HepG2 (cell line): Measurements from ENCODE around the gene TREML4. TPM values are rescaled to one million over a fixed set of nuclear protein-coding genes. Genes with fewer than 3 reads are reported as not detected.

Experiments used
- ATAC-seq: fragments of 200-7000 bp; cut with Tn5 transposase; 3 replicates; pipeline ENCODE4 v1.9.1; 2020; ENCODE audit warnings: mild to moderate bottlenecking, moderate library complexity
- BruUV-seq: library from RNA; stranded (reverse); fragments of 400-500 nt; replicated peaks from 2 replicates; lab custom pipeline; 2021; lab: Mats Ljungman, UMichigan
- CTCF ChIA-PET: fragments of 300-600 bp; formaldehyde crosslinking; extraction: SDS; loops from one replicate; lab custom pipeline; 2021; ENCODE audit warnings: low total read pairs, inconsistent platforms, low intra/inter-chr PET ratio; lab: Yijun Ruan, JAX
- POLR2A ChIA-PET: fragments of 350-600 bp; sonication (Branson Sonifier 250); formaldehyde crosslinking; loops from one replicate; lab custom pipeline; 2020; ENCODE audit warnings: antibody characterized with exemption, inconsistent platforms; lab: Yijun Ruan, JAX
- DNase-seq: peaks from one replicate; pipeline ENCODE4 v3.0.0-alpha.2; 2015; ENCODE audit warnings: low spot score
- FAIRE-seq: peaks from 3 replicates; lab custom pipeline; 2011; peaks lifted over from hg19 to GRCh38; lab: Jason Lieb, UNC
- H2AFZ ChIP-seq: one replicate; pipeline ENCODE4 v1.6.1; 2011; ENCODE audit warnings: low read length, inconsistent platforms
- H3K27ac ChIP-seq: fragments of 300-600 bp; 3 replicates; pipeline ENCODE4 v1.8.0; 2011; ENCODE audit warnings: mixed run types, mild to moderate bottlenecking, mixed read lengths, low read length, inconsistent platforms; ENCODE audit not compliant: insufficient read depth; ENCODE audit errors: extremely low read length
- H3K27me3 ChIP-seq, 2 experiments: fragments of 200-600 bp in 1 of 2; 2 replicates in 1 of 2; 3 replicates in 1 of 2; pipeline versions ENCODE4 v1.6.0 to v1.8.0; 2011; ENCODE audit warnings: low read length in 2 of 2, mild to moderate bottlenecking in 2 of 2, moderate library complexity in 2 of 2, inconsistent platforms in 1 of 2; ENCODE audit not compliant: insufficient read depth in 2 of 2, control insufficient read depth in 1 of 2
- H3K36me3 ChIP-seq, 2 experiments: fragments of 200-600 bp in 1 of 2; replicated peaks in 1 of 2; 2 replicates in 1 of 2; 3 replicates in 1 of 2; pipeline versions ENCODE4 v1.5.1 to v1.8.0; 2011; ENCODE audit warnings: low read length in 2 of 2, inconsistent platforms in 1 of 2; ENCODE audit not compliant: insufficient read depth in 2 of 2, control insufficient read depth in 1 of 2
- H3K4me1 ChIP-seq: 2 replicates; pipeline ENCODE4 v1.5.1; 2012; ENCODE audit warnings: low read length, inconsistent platforms; ENCODE audit not compliant: insufficient read depth
- H3K4me2 ChIP-seq: 2 replicates; pipeline ENCODE4 v1.6.0; 2011; ENCODE audit warnings: low read depth, low read length, inconsistent platforms
- H3K4me3 ChIP-seq, 3 experiments: fragments of 200-600 bp in 1 of 3; sonication (generic), shearing (Covaris generic) in 1 of 3; replicated peaks in 1 of 3; 2 replicates each; pipeline ENCODE4 v1.5.1; 2011 to 2016; ENCODE audit warnings: low read length in 3 of 3, inconsistent platforms in 2 of 3, low read depth in 2 of 3, mild to moderate bottlenecking in 2 of 3, control low read depth in 1 of 3, mixed read lengths in 1 of 3; ENCODE audit not compliant: insufficient read depth in 1 of 3
- H3K79me2 ChIP-seq: one replicate; pipeline ENCODE4 v1.6.1; 2011; ENCODE audit warnings: low read length, inconsistent platforms; ENCODE audit not compliant: insufficient read depth
- H3K9ac ChIP-seq: 2 replicates; pipeline ENCODE4 v1.6.0; 2011; ENCODE audit warnings: mild to moderate bottlenecking, low read depth, low read length, inconsistent platforms; ENCODE audit not compliant: insufficient read depth
- H3K9me3 ChIP-seq: 2 replicates; pipeline ENCODE4 v1.5.1; 2012; ENCODE audit warnings: mild to moderate bottlenecking, low read length
- H4K20me1 ChIP-seq: 2 replicates; pipeline ENCODE4 v1.6.0; 2011; ENCODE audit warnings: inconsistent platforms, mild to moderate bottlenecking, low read length, moderate library complexity; ENCODE audit not compliant: insufficient read depth
- CEBPB ChIP-seq: IDR thresholded peaks from 2 replicates; pipeline ENCODE4 v1.6.1; 2011; ENCODE audit warnings: low read depth, low read length, improper control_type of control experiment, borderline replicate concordance
- ETS1 ChIP-seq: sonication (generic); formaldehyde crosslinking; IDR thresholded peaks from 2 replicates; pipeline ENCODE4 v1.4.0; 2020; ENCODE audit warnings: missing genetic modification reagents
- FOXO1 ChIP-seq: sonication (generic); formaldehyde crosslinking; IDR thresholded peaks from 2 replicates; pipeline ENCODE4 v1.4.0; 2020; ENCODE audit warnings: missing genetic modification reagents
- KAT7 ChIP-seq: IDR thresholded peaks from 2 replicates; pipeline ENCODE4 v1.6.1; 2018; ENCODE audit warnings: borderline replicate concordance, missing compliant biosample characterization
- ZMAT3 ChIP-seq: sonication (generic); formaldehyde crosslinking; conservative IDR thresholded peaks from 2 replicates; pipeline ENCODE4 v1.7.0; 2021; ENCODE audit warnings: missing genetic modification reagents
- WGBS: methylation state at CpG from one replicate; pipeline ENCODE4 v1.1.6; 2017; ENCODE audit warnings: low lambda C conversion rate; 5-methylcytosine and 5-hydroxymethylcytosine counted together
- in situ Hi-C: cut with HindIII; loops from 2 replicates; pipeline ENCODE4 v1.10.0; 2017; ENCODE audit warnings: low pct_unique_long_range_greater_than_20kb; ENCODE audit not compliant: extremely low pct_ligation_motif_present
- intact Hi-C: fragments of 100-400 bp; cut with micrococcal nuclease; formaldehyde crosslinking; loops from one replicate; pipeline ENCODE4 v1.10.0; 2022; ENCODE audit not compliant: unreplicated experiment
- polyA plus RNA-seq, 8 experiments: library from polyadenylated mRNA; depleted of rRNA in 3 of 8; stranded (reverse) in 7 of 8; unstranded in 1 of 8; fragments of >200 nt; fragmentation: Illumina TruSeq in 4 of 8; extraction: Trizol in 4 of 8; gene quantifications; 2 replicates each; pipeline versions ENCODE4 v1.2.1 to v1.2.3, GENCODE V29; 2011 to 2016; ENCODE audit warnings: low read depth in 4 of 8, missing spikeins in 1 of 8, mixed read lengths in 1 of 8; ENCODE audit not compliant: insufficient read depth in 1 of 8
- total RNA-seq, 5 experiments: library from RNA; depleted of rRNA; stranded (reverse); fragments of >200 nt; fragmentation: Illumina TruSeq; extraction: Trizol; gene quantifications; 2 replicates each; pipeline ENCODE4 v1.2.3, GENCODE V29; 2016; ENCODE audit warnings: low read depth in 1 of 5
- TF ChIP-seq, protein P1 (sequence below): sonication (generic); formaldehyde crosslinking; IDR thresholded peaks from 2 replicates; pipeline ENCODE4 v1.5.0; 2020; ENCODE audit warnings: mild to moderate bottlenecking, missing genetic modification reagents, borderline replicate concordance

The TREML4 gene
- total and polyA plus RNA-seq, 2 of the 13 experiments (the other 11 are each of a cell fraction or from before 2014, with no cell fraction given): not detected

GRCh38 chr6:41268478-41268877 is 40.3 kb downstream of the TREML4 start (continued):
- TF ChIP-seq, protein P1, sequence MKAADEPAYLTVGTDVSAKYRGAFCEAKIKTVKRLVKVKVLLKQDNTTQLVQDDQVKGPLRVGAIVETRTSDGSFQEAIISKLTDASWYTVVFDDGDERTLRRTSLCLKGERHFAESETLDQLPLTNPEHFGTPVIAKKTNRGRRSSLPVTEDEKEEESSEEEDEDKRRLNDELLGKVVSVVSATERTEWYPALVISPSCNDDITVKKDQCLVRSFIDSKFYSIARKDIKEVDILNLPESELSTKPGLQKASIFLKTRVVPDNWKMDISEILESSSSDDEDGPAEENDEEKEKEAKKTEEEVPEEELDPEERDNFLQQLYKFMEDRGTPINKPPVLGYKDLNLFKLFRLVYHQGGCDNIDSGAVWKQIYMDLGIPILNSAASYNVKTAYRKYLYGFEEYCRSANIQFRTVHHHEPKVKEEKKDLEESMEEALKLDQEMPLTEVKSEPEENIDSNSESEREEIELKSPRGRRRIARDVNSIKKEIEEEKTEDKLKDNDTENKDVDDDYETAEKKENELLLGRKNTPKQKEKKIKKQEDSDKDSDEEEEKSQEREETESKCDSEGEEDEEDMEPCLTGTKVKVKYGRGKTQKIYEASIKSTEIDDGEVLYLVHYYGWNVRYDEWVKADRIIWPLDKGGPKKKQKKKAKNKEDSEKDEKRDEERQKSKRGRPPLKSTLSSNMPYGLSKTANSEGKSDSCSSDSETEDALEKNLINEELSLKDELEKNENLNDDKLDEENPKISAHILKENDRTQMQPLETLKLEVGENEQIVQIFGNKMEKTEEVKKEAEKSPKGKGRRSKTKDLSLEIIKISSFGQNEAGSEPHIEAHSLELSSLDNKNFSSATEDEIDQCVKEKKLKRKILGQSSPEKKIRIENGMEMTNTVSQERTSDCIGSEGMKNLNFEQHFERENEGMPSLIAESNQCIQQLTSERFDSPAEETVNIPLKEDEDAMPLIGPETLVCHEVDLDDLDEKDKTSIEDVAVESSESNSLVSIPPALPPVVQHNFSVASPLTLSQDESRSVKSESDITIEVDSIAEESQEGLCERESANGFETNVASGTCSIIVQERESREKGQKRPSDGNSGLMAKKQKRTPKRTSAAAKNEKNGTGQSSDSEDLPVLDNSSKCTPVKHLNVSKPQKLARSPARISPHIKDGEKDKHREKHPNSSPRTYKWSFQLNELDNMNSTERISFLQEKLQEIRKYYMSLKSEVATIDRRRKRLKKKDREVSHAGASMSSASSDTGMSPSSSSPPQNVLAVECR (CRISPR knock-in tag): no peak
- TF ChIP-seq ETS1 (CRISPR knock-in tag): no peak
- TF ChIP-seq ZMAT3 (CRISPR knock-in tag): no peak
- TF ChIP-seq KAT7 (CRISPR knock-in tag): no peak

GRCh38 chr6:41269166-41269565 is 41.0 kb downstream of the TREML4 start:
- Histone ChIP-seq H3K27ac (no peak overlapping the region), H3K4me1 (no peaks in the 10 kb centered on the region), H4K20me1 (no peaks in the 10 kb centered on the region), H3K4me3 (no peak overlapping the region), H3K9ac (no peak overlapping the region), H3K27me3 (peaks cover 1 to 22% of the 10 kb centered on the region in 2 experiments; a peak in 2 of 5 replicates), H3K36me3 (no peaks in the 10 kb centered on the region), H3K9me3 (no peaks in the 10 kb centered on the region), H2AFZ (no peak overlapping the region), H3K4me2 (no peak overlapping the region), H3K79me2 (no peaks in the 10 kb centered on the region)
- ChIA-PET CTCF (no interaction called here), POLR2A (no interaction called here)
- in situ Hi-C loops: no loop called here
- TF ChIP-seq CEBPB: peak; percentile 4; the same call in 1 of the 2 replicates
- no peak for TF ChIP-seq FOXO1
- no peak for ATAC-seq
- BruUV-seq: no TSS peak
- 0% methylated on average over 2 of the region's 2 CpGs for WGBS
- FAIRE-seq: no peak
- DNase-seq: no peak
- intact Hi-C loops: no loop called here
